Neural crest cell (in vitro differentiated cells): ENCODE measurements around the gene KCNN2. TPM values are rescaled to one million over a fixed set of nuclear protein-coding genes. Genes with fewer than 3 reads are reported as not detected.

ENCODE experiments used
- DNase-seq: peaks from one replicate; pipeline ENCODE4 v3.0.0; 2021; ENCODE audit warnings: low read depth, mixed read lengths, low spot score
- H3K27ac Mint-ChIP-seq: one replicate; pipeline ENCODE4 v1.8.0; 2021; ENCODE audit warnings: mild to moderate bottlenecking, mixed read lengths; ENCODE audit not compliant: unreplicated experiment
- H3K27me3 Mint-ChIP-seq: 2 replicates; pipeline ENCODE4 v1.8.0; 2021; ENCODE audit warnings: low read depth, mild to moderate bottlenecking, mixed read lengths
- H3K36me3 Mint-ChIP-seq: 2 replicates; pipeline ENCODE4 v1.8.0; 2021; ENCODE audit warnings: low read depth, mild to moderate bottlenecking, mixed read lengths
- H3K4me1 Mint-ChIP-seq: 2 replicates; pipeline ENCODE4 v1.8.0; 2021; ENCODE audit warnings: mixed read lengths
- H3K4me3 Mint-ChIP-seq: one replicate; pipeline ENCODE4 v1.8.0; 2021; ENCODE audit warnings: mild to moderate bottlenecking, mixed read lengths
- H3K9me3 Mint-ChIP-seq: 2 replicates; pipeline ENCODE4 v1.8.0; 2021; ENCODE audit warnings: mixed read lengths
- total RNA-seq: library from RNA; stranded (reverse); gene quantifications from 2 replicates; pipeline ENCODE4 v1.2.1, GENCODE V29; 2021
- TF ChIP-seq, protein P1 (sequence below): fragments of 200-600 bp; sonication (generic); conservative IDR thresholded peaks from 2 replicates; pipeline ENCODE4 v1.5.0; 2021; ENCODE audit warnings: antibody characterized with exemption, mild to moderate bottlenecking

Gene KCNN2
- total RNA-seq, 1 donor from 2014 or later: 1.9 TPM

DNA sequence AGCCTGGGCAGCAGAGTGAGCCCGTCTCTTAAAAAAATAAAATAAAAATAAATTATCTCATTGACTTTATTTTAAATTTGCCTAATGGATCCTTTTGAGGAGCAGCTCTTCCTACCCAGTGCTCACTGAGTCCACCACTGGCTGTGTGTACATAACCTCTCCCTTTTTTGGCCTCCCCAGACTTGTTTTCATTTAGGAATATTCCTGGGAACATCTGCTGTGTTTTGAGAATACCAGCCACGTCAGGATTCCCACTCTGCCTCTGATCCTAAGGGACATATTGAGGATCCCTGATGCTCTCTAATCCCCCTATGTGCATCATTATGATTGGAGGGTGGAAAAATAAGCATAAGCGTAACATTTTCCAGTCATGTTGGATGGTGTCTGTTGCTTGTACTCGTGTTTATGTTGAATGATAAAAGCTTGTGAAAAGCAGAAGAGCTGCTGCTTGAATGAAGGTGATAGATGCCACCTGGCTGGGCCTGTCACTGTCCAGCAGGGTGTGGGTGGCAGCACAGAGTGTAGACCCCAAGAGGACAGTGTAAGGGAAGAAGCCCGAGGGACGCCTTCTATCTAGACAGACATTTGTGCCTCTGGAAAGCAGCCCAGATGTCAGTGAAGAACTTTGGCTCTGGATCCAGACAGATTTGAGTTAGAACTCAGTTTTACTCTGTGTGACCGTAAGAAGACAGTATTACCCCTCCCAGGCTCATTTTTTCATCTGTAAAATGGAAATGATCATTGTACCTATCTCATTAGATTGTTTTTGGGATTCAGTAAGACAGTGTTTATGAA lies 15.4 kb downstream of the KCNN2 start:
- Mint-ChIP-seq H3K27ac (no peak overlapping the region), H3K4me1 (no peaks in the 10 kb centered on the region), H3K4me3 (no peak overlapping the region), H3K36me3 (no peaks in the 10 kb centered on the region), H3K27me3 (no peaks in the 10 kb centered on the region), H3K9me3 (no peaks in the 10 kb centered on the region)
- TF ChIP-seq, protein P1, sequence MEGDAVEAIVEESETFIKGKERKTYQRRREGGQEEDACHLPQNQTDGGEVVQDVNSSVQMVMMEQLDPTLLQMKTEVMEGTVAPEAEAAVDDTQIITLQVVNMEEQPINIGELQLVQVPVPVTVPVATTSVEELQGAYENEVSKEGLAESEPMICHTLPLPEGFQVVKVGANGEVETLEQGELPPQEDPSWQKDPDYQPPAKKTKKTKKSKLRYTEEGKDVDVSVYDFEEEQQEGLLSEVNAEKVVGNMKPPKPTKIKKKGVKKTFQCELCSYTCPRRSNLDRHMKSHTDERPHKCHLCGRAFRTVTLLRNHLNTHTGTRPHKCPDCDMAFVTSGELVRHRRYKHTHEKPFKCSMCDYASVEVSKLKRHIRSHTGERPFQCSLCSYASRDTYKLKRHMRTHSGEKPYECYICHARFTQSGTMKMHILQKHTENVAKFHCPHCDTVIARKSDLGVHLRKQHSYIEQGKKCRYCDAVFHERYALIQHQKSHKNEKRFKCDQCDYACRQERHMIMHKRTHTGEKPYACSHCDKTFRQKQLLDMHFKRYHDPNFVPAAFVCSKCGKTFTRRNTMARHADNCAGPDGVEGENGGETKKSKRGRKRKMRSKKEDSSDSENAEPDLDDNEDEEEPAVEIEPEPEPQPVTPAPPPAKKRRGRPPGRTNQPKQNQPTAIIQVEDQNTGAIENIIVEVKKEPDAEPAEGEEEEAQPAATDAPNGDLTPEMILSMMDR: no peak
- no peak for DNase-seq

DNA sequence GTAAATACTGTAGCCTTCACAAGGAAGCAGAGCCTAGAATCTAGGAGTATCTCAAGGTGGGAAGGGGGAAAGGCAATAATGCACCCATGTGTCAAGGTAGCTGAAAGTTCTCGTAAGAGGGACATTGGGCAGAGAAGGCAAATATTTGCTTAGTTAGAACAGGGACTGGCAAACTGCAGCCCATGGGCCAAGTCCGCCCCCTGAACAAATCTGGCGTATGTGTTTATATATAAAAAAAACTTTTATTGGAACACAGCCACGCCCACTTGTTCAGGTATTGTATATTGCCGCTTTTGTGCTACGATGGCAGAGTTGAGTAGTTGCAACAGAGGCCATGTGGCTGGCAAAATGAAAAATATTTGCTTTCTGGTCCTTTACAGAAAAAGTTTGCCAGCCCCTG lies 16.1 kb downstream of the KCNN2 start:
- Mint-ChIP-seq H3K27me3 (no peaks in the 10 kb centered on the region), H3K27ac (no peak overlapping the region), H3K4me3 (no peak overlapping the region), H3K36me3 (no peaks in the 10 kb centered on the region), H3K4me1 (no peaks in the 10 kb centered on the region), H3K9me3 (no peaks in the 10 kb centered on the region)
- DNase-seq: no peak
- TF ChIP-seq, protein P1: no peak

DNA sequence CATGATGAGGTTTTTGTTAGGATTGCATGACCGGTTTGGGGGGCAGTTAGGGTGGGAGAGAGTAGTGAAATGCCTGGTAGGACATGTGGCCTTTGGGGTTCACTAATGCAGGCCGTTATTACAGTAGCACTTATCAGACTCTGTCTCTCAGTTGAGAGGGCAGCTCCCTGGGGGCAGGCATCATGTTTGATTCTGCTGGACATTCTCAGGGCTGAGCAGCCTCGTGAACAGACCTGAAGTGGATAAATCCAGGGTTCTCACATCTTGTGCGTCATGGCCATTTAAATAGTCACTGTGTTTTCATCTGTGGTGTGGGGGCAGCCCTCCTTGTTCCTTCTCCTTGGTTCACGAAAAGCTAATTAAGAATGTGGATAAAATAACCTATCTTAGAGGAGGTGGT lies 18.9 kb downstream of the KCNN2 start:
- no peak for DNase-seq
- no peaks in the 10 kb centered on the region for H3K9me3 Mint-ChIP-seq
- H3K4me1 Mint-ChIP-seq: peaks cover 9% of the 10 kb centered on the region
- no peak overlapping the region for H3K4me3 Mint-ChIP-seq
- no peaks in the 10 kb centered on the region for H3K27me3 Mint-ChIP-seq
- TF ChIP-seq, protein P1: no peak
- no peaks in the 10 kb centered on the region for H3K36me3 Mint-ChIP-seq
- no peak overlapping the region for H3K27ac Mint-ChIP-seq

DNA sequence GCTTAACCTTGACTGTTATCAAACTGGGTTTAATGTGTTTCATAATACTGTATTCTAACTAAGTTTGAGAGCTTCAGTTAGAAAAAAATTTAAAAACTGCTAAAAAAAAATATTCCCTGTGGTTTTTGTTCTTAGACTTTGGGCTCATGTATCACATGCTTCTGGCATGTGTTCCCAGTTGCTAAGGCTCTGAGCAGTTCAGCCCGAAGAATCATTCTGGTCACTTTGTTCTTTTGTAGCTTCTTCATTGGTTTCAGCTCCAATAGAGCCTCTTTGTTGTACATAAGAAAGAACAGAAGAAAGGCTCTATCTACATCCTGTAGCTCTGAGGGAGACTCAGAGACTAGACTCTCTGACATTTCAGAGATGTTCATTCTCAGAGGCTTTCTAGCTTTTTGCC lies 25.6 kb downstream of the KCNN2 start:
- H3K27me3 Mint-ChIP-seq: no peaks in the 10 kb centered on the region
- H3K4me3 Mint-ChIP-seq: peak overlapping the region; percentile 31
- peak overlapping the region; percentile 92 for H3K27ac Mint-ChIP-seq
- H3K9me3 Mint-ChIP-seq: no peaks in the 10 kb centered on the region
- H3K36me3 Mint-ChIP-seq: no peaks in the 10 kb centered on the region
- TF ChIP-seq, protein P1: no peak
- no peak for DNase-seq
- H3K4me1 Mint-ChIP-seq: peaks cover 45% of the 10 kb centered on the region

DNA sequence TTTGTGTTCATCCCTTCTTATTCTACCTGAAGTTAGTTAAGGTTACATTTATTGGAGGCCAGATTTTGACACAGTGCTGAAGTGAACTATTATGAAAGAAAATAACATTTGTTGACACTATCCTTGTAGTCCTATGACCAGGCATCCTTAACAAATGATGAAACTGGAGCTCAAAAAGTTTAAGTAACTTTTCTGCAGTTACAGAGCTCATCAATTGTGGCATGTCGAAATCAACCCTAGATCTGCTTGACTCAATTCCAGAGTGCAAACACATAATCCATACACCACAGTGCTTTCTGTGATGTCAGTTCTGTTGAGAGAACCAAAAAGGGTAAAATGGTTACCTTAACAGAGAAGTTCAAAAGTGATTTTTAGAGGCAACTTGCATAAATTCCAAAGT lies 28.6 kb downstream of the KCNN2 start:
- no peaks in the 10 kb centered on the region for H3K27me3 Mint-ChIP-seq
- H3K27ac Mint-ChIP-seq: no peak overlapping the region
- DNase-seq: no peak
- no peaks in the 10 kb centered on the region for H3K36me3 Mint-ChIP-seq
- H3K4me1 Mint-ChIP-seq: peaks cover 39% of the 10 kb centered on the region
- H3K9me3 Mint-ChIP-seq: no peaks in the 10 kb centered on the region
- TF ChIP-seq, protein P1: no peak
- H3K4me3 Mint-ChIP-seq: no peak overlapping the region
